Thoracic aorta (tissue), 2 donors: ENCODE measurements around the gene CAMKMT. TPM values are rescaled to one million over a fixed set of nuclear protein-coding genes. Genes with fewer than 3 reads are reported as not detected.
A peak's percentile ranks its signal among the peaks of the same experiment; 100 is the strongest.

Experiments
- ATAC-seq: fragments of 150-250 bp; one replicate; pipeline ENCODE4 v1.8.0; 2017; ENCODE audit warnings: low read depth; ENCODE audit not compliant: insufficient number of reproducible peaks, low FRiP score
- DNase-seq: peaks from one replicate; pipeline ENCODE4 v3.0.0-alpha.2; 2020; ENCODE audit warnings: low spot score
- H3K27ac ChIP-seq, 2 donors: fragments of 200-600 bp; sonication (generic); 1 replicate in 1 of 2; 2 replicates in 1 of 2; pipeline ENCODE4 v1.5.1; 2016; ENCODE audit warnings: mild to moderate bottlenecking in 2 of 2, moderate library complexity in 2 of 2
- H3K27me3 ChIP-seq: fragments of 200-600 bp; sonication (generic); replicated peaks from 2 replicates; pipeline ENCODE4 v1.6.0; 2016; ENCODE audit warnings: mild to moderate bottlenecking; ENCODE audit not compliant: insufficient read depth
- H3K36me3 ChIP-seq: fragments of 200-600 bp; sonication (generic); one replicate; pipeline ENCODE4 v1.5.1; 2016
- H3K4me1 ChIP-seq, 2 donors: fragments of 200-600 bp; sonication (generic); 1 replicate in 1 of 2; 2 replicates in 1 of 2; pipeline versions ENCODE4 v1.5.1 to v1.6.0; 2016; ENCODE audit warnings: low read depth in 2 of 2, mild to moderate bottlenecking in 1 of 2; ENCODE audit not compliant: control insufficient read depth in 1 of 2
- H3K4me3 ChIP-seq: fragments of 200-600 bp; sonication (generic); 2 replicates; pipeline ENCODE4 v1.5.1; 2016; ENCODE audit warnings: mild to moderate bottlenecking
- H3K9me3 ChIP-seq: fragments of 200-600 bp; sonication (generic); 2 replicates; pipeline ENCODE4 v1.5.1; 2016
- CTCF ChIP-seq: fragments of 200-600 bp; sonication (generic); IDR thresholded peaks from one replicate; pipeline ENCODE4 v1.5.1; 2019; ENCODE audit warnings: antibody characterized with exemption
- total RNA-seq, 2 donors: library from RNA; depleted of rRNA; stranded (reverse); fragments of >200 nt; gene quantifications; one replicate each; pipeline versions ENCODE4 v1.1.0 to v1.2.3, GENCODE V29; 2016

Gene CAMKMT
- total RNA-seq, 2 donors from 2014 or later, result 4.7 to 11.6 TPM

- H3K4me1 ChIP-seq, result peaks cover 8 to 17% of the 10 kb centered on the region in 2 donors
- H3K27me3 ChIP-seq, result peaks cover 31% of the 10 kb centered on the region
- no peak overlapping the region for H3K27ac ChIP-seq
- no peaks in the 10 kb centered on the region for H3K36me3 ChIP-seq
- ATAC-seq (no peak), DNase-seq (no peak)
- TF ChIP-seq CTCF, result no peak
- H3K9me3 ChIP-seq, result no peaks in the 10 kb centered on the region
- H3K4me3 ChIP-seq, result peak overlapping the region; percentile 40
These were observed 440.4 kb downstream of the CAMKMT start for GRCh38 chr2:44801841-44802776.

GRCh38 chr2:44802777-44803424, 441.2 kb downstream of the CAMKMT start:
- Histone ChIP-seq H3K27me3 (peaks cover 31% of the 10 kb centered on the region), H3K9me3 (no peaks in the 10 kb centered on the region), H3K27ac (no peak overlapping the region), H3K4me3 (peak overlapping the region; percentile 40), H3K4me1 (peaks cover 8 to 17% of the 10 kb centered on the region in 2 donors), H3K36me3 (no peaks in the 10 kb centered on the region)
- DNase-seq, result no peak
- no peak for ATAC-seq
- TF ChIP-seq CTCF, result no peak

- Histone ChIP-seq H3K27ac (no peak overlapping the region), H3K27me3 (peaks cover 34% of the 10 kb centered on the region), H3K4me1 (peaks cover 8 to 17% of the 10 kb centered on the region in 2 donors), H3K36me3 (no peaks in the 10 kb centered on the region), H3K4me3 (no peak overlapping the region), H3K9me3 (no peaks in the 10 kb centered on the region)
- no peak for TF ChIP-seq CTCF
- ATAC-seq (no peak), DNase-seq (no peak)
These were observed 442.9 kb downstream of the CAMKMT start for GRCh38 chr2:44804406-44805265.

- no peaks in the 10 kb centered on the region for H3K9me3 ChIP-seq
- TF ChIP-seq CTCF, result no peak
- H3K4me3 ChIP-seq, result no peak overlapping the region
- H3K36me3 ChIP-seq, result no peaks in the 10 kb centered on the region
- DNase-seq (no peak), ATAC-seq (no peak)
- peaks cover 8 to 17% of the 10 kb centered on the region in 2 donors for H3K4me1 ChIP-seq
- H3K27ac ChIP-seq, result no peak overlapping the region
- peaks cover 34% of the 10 kb centered on the region for H3K27me3 ChIP-seq
These were observed 443.9 kb downstream of the CAMKMT start for GRCh38 chr2:44805401-44806235.
